A673 (cell line): ENCODE data around the gene MDFI. TPM values are rescaled to one million over a fixed set of nuclear protein-coding genes. Genes with fewer than 3 reads are reported as not detected.

Source experiments
- BruUV-seq: library from RNA; stranded (reverse); fragments of 400-500 nt; replicated peaks from 2 replicates; lab custom pipeline; 2021; lab: Mats Ljungman, UMichigan
- CTCF ChIA-PET: fragments of 300-600 bp; sonication (Branson Sonifier 250); formaldehyde crosslinking; loops from one replicate; lab custom pipeline; 2022; ENCODE audit warnings: antibody characterized with exemption; lab: Charles Lee
- POLR2A ChIA-PET: fragments of 300-600 bp; sonication (Branson Sonifier 250); formaldehyde crosslinking; loops from one replicate; lab custom pipeline; 2022; ENCODE audit warnings: antibody characterized with exemption; ENCODE audit not compliant: low non-redundant PET; lab: Charles Lee
- DNase-seq: peaks from one replicate; pipeline ENCODE4 v3.0.0-alpha.2; 2015; ENCODE audit warnings: low spot score
- H3K27ac ChIP-seq: fragments of 200-600 bp; sonication (generic); 2 replicates; pipeline ENCODE4 v1.5.1; 2016; ENCODE audit warnings: mixed run types, low read depth, mild to moderate bottlenecking, mixed read lengths, antibody characterized with exemption, low read length; ENCODE audit not compliant: poor library complexity, severe bottlenecking
- H3K27me3 ChIP-seq: fragments of 200-600 bp; sonication (generic); replicated peaks from 2 replicates; pipeline ENCODE4 v1.6.1; 2017; ENCODE audit warnings: mixed run types, low read depth, mild to moderate bottlenecking, mixed read lengths, antibody characterized with exemption, low read length; ENCODE audit not compliant: insufficient read depth, poor library complexity
- H3K36me3 ChIP-seq: fragments of 200-600 bp; sonication (generic); 2 replicates; pipeline ENCODE4 v1.6.1; 2016; ENCODE audit warnings: mixed run types, mild to moderate bottlenecking, mixed read lengths, antibody characterized with exemption, low read length; ENCODE audit not compliant: insufficient read depth, poor library complexity, severe bottlenecking
- H3K4me1 ChIP-seq: fragments of 200-600 bp; sonication (generic); 2 replicates; pipeline ENCODE4 v1.6.1; 2017; ENCODE audit warnings: mixed run types, mild to moderate bottlenecking, mixed read lengths, antibody characterized with exemption, low read length; ENCODE audit not compliant: insufficient read depth, poor library complexity, severe bottlenecking
- H3K4me3 ChIP-seq: fragments of 200-600 bp; sonication (generic); 2 replicates; pipeline ENCODE4 v1.5.1; 2016; ENCODE audit warnings: low read depth, mixed run types, mild to moderate bottlenecking, mixed read lengths, low read length; ENCODE audit not compliant: poor library complexity, severe bottlenecking
- H3K9me3 ChIP-seq: fragments of 200-600 bp; sonication (generic); 2 replicates; pipeline ENCODE4 v1.6.1; 2016; ENCODE audit warnings: mixed run types, low read depth, mild to moderate bottlenecking, mixed read lengths, antibody characterized with exemption, low read length; ENCODE audit not compliant: poor library complexity, severe bottlenecking
- EZH2 ChIP-seq: fragments of 200-600 bp; sonication (generic); IDR thresholded peaks from 2 replicates; pipeline ENCODE4 v1.6.1; 2017; ENCODE audit warnings: borderline replicate concordance, low read depth, mild to moderate bottlenecking, mixed read lengths, antibody characterized with exemption, low read length; ENCODE audit not compliant: poor library complexity, severe bottlenecking
- intact Hi-C: fragments of 100-400 bp; cut with micrococcal nuclease; formaldehyde crosslinking; loops from one replicate; pipeline ENCODE4 v1.10.0; 2022; ENCODE audit not compliant: unreplicated experiment
- total RNA-seq: library from RNA; stranded (reverse); gene quantifications from 2 replicates; pipeline ENCODE4 v1.2.3, GENCODE V29; 2021
- TF ChIP-seq, protein P1 (sequence below): fragments of 300-800, 200-600 bp; sonication (generic); conservative IDR thresholded peaks from 2 replicates; pipeline ENCODE4 v1.5.1; 2017; ENCODE audit warnings: low read depth, mild to moderate bottlenecking, antibody characterized with exemption, low read length, moderate library complexity, mixed read lengths

MDFI gene
- total RNA-seq, 1 experiment from 2014 or later: 342 TPM

DNA sequence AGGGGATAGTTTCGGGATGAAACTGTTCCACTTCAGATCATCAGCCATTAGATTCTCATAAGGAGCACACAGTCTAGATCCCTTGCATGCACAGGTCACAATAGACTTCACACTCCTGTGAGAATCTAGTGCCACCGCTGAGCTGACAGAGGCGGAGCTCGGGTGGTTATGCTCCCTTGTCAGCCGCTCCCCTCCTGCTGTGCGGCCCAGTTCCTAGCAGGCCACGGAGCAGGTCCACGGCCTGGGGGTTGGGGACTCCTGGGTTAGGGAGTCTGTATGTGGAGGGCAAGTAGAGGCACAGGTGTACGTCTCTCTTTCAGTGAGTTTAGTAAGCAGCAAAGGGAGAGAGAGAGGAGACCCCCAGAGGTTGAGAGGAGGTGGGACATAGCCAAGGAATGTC, 30.5 kb upstream of the MDFI start:
- Histone ChIP-seq H3K27ac (no peak overlapping the region), H3K4me3 (no peak overlapping the region), H3K27me3 (no peaks in the 10 kb centered on the region), H3K36me3 (no peaks in the 10 kb centered on the region), H3K9me3 (no peaks in the 10 kb centered on the region), H3K4me1 (peaks cover 4% of the 10 kb centered on the region)
- ChIA-PET POLR2A (no interaction called here), CTCF (interaction anchor here (0.7 kb wide), 1 partner anchor 1399 kb away, joined by 4 read pairs; no protein-coding TSS in a partner anchor)
- TF ChIP-seq, protein P1, sequence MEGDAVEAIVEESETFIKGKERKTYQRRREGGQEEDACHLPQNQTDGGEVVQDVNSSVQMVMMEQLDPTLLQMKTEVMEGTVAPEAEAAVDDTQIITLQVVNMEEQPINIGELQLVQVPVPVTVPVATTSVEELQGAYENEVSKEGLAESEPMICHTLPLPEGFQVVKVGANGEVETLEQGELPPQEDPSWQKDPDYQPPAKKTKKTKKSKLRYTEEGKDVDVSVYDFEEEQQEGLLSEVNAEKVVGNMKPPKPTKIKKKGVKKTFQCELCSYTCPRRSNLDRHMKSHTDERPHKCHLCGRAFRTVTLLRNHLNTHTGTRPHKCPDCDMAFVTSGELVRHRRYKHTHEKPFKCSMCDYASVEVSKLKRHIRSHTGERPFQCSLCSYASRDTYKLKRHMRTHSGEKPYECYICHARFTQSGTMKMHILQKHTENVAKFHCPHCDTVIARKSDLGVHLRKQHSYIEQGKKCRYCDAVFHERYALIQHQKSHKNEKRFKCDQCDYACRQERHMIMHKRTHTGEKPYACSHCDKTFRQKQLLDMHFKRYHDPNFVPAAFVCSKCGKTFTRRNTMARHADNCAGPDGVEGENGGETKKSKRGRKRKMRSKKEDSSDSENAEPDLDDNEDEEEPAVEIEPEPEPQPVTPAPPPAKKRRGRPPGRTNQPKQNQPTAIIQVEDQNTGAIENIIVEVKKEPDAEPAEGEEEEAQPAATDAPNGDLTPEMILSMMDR: no peak
- no peak for TF ChIP-seq EZH2
- no TSS peak for BruUV-seq
- DNase-seq: no peak
- intact Hi-C loops: loop anchor here (10.0 kb wide), 1 partner anchor 167 kb away; the partner anchor contains the start of gene FRS3

DNA sequence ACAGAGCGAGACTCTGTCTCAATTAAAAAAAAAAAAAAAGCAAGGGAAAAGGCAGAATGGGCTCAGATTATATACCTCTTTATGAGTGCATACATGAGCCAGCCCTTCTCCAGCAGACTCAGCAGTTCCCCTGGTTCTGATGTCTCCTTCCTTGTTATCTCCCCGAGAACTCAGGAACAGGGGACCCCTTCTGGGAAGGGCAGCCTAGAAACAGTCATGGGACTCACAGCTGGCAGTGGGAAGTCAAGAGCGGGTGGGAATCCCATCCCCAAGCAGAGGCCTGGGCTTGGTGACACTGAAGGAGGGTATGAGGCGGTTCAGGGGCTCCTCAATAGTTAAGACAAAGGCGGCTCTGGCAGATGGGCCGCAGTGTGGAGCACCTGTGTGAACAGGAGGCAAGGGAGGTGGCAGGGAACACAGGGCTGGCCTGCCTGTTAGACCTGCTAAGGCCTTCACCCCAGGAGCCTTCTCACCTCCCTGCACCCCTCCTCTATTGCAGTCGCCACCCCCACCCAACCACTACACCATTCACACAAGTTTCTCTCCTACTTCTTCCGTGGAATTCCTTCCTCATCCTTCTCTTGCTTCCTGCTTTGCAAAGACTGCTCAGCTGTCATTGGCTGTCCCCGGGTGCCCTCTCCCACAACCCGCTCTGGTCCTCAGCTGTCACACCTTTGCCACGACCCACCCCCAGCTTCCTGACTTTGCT, 29.7 kb upstream of the MDFI start:
- POLR2A ChIA-PET: interaction anchor here (0.6 kb wide), 1 partner anchor 56 kb away, joined by 3 read pairs; no protein-coding TSS in a partner anchor
- no peak for TF ChIP-seq EZH2
- TF ChIP-seq, protein P1: no peak
- Histone ChIP-seq H3K4me3 (no peak overlapping the region), H3K4me1 (no peaks in the 10 kb centered on the region), H3K9me3 (no peaks in the 10 kb centered on the region), H3K27ac (no peak overlapping the region), H3K36me3 (no peaks in the 10 kb centered on the region), H3K27me3 (no peaks in the 10 kb centered on the region)
- BruUV-seq: no TSS peak
- CTCF ChIA-PET: no interaction called here
- intact Hi-C loops: loop anchor here (10.0 kb wide), 1 partner anchor 166 kb away; the partner anchor contains the start of gene FRS3
- no peak for DNase-seq

DNA sequence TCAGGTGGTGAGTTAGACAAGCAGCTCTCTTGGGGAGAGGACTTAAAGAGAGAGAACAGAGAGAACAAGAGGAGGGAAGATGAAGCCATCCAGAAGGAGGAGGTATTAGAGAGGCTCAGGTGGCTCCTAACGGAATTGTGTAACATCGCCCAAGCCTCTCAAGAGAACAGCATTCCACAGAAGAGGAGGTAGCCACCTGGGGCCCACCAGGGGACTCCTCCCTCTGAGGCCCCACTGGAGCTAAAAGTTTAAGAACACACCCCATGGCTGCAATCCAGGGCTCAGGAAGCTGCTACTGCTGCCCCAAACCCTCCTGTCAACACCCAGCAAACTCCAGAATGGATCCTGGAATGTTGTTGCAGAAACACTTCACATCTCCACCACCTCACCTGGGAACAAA, 23.6 kb upstream of the MDFI start:
- Histone ChIP-seq H3K36me3 (no peaks in the 10 kb centered on the region), H3K9me3 (no peaks in the 10 kb centered on the region), H3K27me3 (no peaks in the 10 kb centered on the region), H3K27ac (no peak overlapping the region), H3K4me3 (no peak overlapping the region), H3K4me1 (no peaks in the 10 kb centered on the region)
- ChIA-PET CTCF (interaction anchor here (0.9 to 1.2 kb wide), 2 partner anchors 69 to 243 kb away, joined by 3 to 4 read pairs; no protein-coding TSS in a partner anchor), POLR2A (no interaction called here)
- BruUV-seq: no TSS peak
- no peak for DNase-seq
- no peak for TF ChIP-seq EZH2
- TF ChIP-seq, protein P1: no peak
- intact Hi-C loops: no loop called here
